Vagina (tissue), 2 donors: Measurements from ENCODE around the gene LRFN4.

ENCODE experiments used
- CTCF ChIP-seq, 3 experiments: fragments of 450-650 bp in 2 of 3; fragments of 200-600 bp in 1 of 3; sonication (generic) in 1 of 3; IDR thresholded peaks; one replicate each; pipeline ENCODE4 v1.5.1; 2017 to 2019; ENCODE audit warnings: antibody characterized with exemption in 3 of 3, mild to moderate bottlenecking in 2 of 3, moderate library complexity in 2 of 3
- POLR2AphosphoS5 ChIP-seq, 2 donors: sonication (generic); formaldehyde crosslinking; IDR thresholded peaks; one replicate each; pipeline ENCODE4 v1.9.0; 2017; ENCODE audit warnings: antibody characterized with exemption in 2 of 2, mild to moderate bottlenecking in 2 of 2, low read depth in 1 of 2; ENCODE audit not compliant: insufficient read depth in 1 of 2

- TF ChIP-seq CTCF (IDR thresholded peaks at IDR 0.05) (no peak), POLR2AphosphoS5 (IDR thresholded peaks at IDR 0.05; ENCODE audit: insufficient read depth in 1 of 2, low read depth in 1 of 2) (no peak)
Measured at GRCh38 chr11:66857927-66858185, 992 bp downstream of the LRFN4 start.
